ENCODE measurements around the gene COX11. TPM values are rescaled to one million over a fixed set of nuclear protein-coding genes. Genes with fewer than 3 reads are reported as not detected.

The COX11 gene
- total and polyA plus RNA-seq, 2 donors (not counting 1 experiment from before 2014, with no cell fraction given) = 37.1 to 54.9 TPM

- no peak overlapping the region for H3K4me3 ChIP-seq (ENCODE audit: control extremely low read depth in 1 of 5, extremely low read depth in 1 of 5, insufficient read depth in 1 of 5, low read depth in 2 of 5, low read length in 4 of 5)
- H3K27me3 Mint-ChIP-seq = peaks cover 15% of the 10 kb centered on the region
- H3K9ac ChIP-seq (ENCODE audit: low read length) = no peak overlapping the region
- TF ChIP-seq CTCF (IDR thresholded peaks at IDR 0.05) = no peak
- no peak for TF ChIP-seq EZH2 (IDR thresholded peaks at IDR 0.05; ENCODE audit: borderline replicate concordance, insufficient read depth, low read depth, low read length, poor library complexity, severe bottlenecking)
- WGBS (ENCODE audit: insufficient coverage) = 96% methylated on average over 4 of the region's 5 CpGs
- POLR2A ChIA-PET = no interaction called here
- ATAC-seq (ENCODE audit: low read depth) = no peak
- no peak overlapping the region for H3K27ac Mint-ChIP-seq
- intact Hi-C loops (cut with micrococcal nuclease) = no loop called here
- H3K4me1 Mint-ChIP-seq = no peaks in the 10 kb centered on the region
- no peak overlapping the region for H3K4me2 ChIP-seq (replicated peaks; ENCODE audit: low read depth, low read length, poor library complexity, severe bottlenecking)
- H3K9me3 Mint-ChIP-seq (ENCODE audit: insufficient read depth) = no peaks in the 10 kb centered on the region
- H4K20me1 ChIP-seq (ENCODE audit: control insufficient read depth, insufficient read depth, low read length, poor library complexity, severe bottlenecking) = no peaks in the 10 kb centered on the region
- CTCF ChIA-PET = no interaction called here
- no peak overlapping the region for H3K27ac ChIP-seq (ENCODE audit: low read length in 2 of 2)
- DNase-seq = no peak
- H3K9me3 ChIP-seq (ENCODE audit: control extremely low read depth in 1 of 3, control insufficient read depth in 2 of 3, insufficient read depth in 1 of 3, low read length in 2 of 3) = no peaks in the 10 kb centered on the region
- H3K27me3 ChIP-seq (replicated peaks in 1 of 4; ENCODE audit: control extremely low read depth in 1 of 4, control insufficient read depth in 3 of 4, insufficient read depth in 4 of 4, low read length in 3 of 4) = peaks cover 0 to 4% (median 0%) of the 10 kb centered on the region in 4 experiments
- H3K79me2 ChIP-seq (ENCODE audit: control insufficient read depth, insufficient read depth, low read length) = no peaks in the 10 kb centered on the region
- H3K4me3 Mint-ChIP-seq = no peak overlapping the region
- H3K4me1 ChIP-seq (ENCODE audit: control insufficient read depth in 2 of 2, insufficient read depth in 2 of 2, low read length in 2 of 2) = no peaks in the 10 kb centered on the region
- no peaks in the 10 kb centered on the region for H3K36me3 ChIP-seq (replicated peaks in 1 of 2; ENCODE audit: control extremely low read depth in 1 of 2, control insufficient read depth in 1 of 2, extremely low read depth in 1 of 2, insufficient read depth in 2 of 2, low read length in 1 of 2)
- H2AFZ ChIP-seq (ENCODE audit: insufficient read depth, low read depth, low read length, poor library complexity, severe bottlenecking) = no peak overlapping the region
Measured at GRCh38 chr17:54924405-54924804, 44.0 kb downstream of the COX11 start.

- TF ChIP-seq EZH2 (IDR thresholded peaks at IDR 0.05; ENCODE audit: borderline replicate concordance, insufficient read depth, low read depth, low read length, poor library complexity, severe bottlenecking) = no peak
- TF ChIP-seq CTCF (IDR thresholded peaks at IDR 0.05) = no peak
- Histone ChIP-seq H3K9me3 (ENCODE audit: control extremely low read depth in 1 of 3, control insufficient read depth in 2 of 3, insufficient read depth in 1 of 3, low read length in 2 of 3) (peaks cover 0 to 3% (median 1%) of the 10 kb centered on the region in 3 donors), H3K36me3 (replicated peaks in 1 of 2; ENCODE audit: control extremely low read depth in 1 of 2, control insufficient read depth in 1 of 2, extremely low read depth in 1 of 2, insufficient read depth in 2 of 2, low read length in 1 of 2) (no peaks in the 10 kb centered on the region), H3K79me2 (ENCODE audit: control insufficient read depth, insufficient read depth, low read length) (no peaks in the 10 kb centered on the region), H3K4me2 (replicated peaks; ENCODE audit: low read depth, low read length, poor library complexity, severe bottlenecking) (no peak overlapping the region), H2AFZ (ENCODE audit: insufficient read depth, low read depth, low read length, poor library complexity, severe bottlenecking) (no peak overlapping the region), H3K9ac (ENCODE audit: low read length) (no peak overlapping the region), H3K27ac (ENCODE audit: low read length in 2 of 2) (no peak overlapping the region), H3K4me3 (ENCODE audit: control extremely low read depth in 1 of 5, extremely low read depth in 1 of 5, insufficient read depth in 1 of 5, low read depth in 2 of 5, low read length in 4 of 5) (no peak overlapping the region), H3K27me3 (replicated peaks in 1 of 4; ENCODE audit: control extremely low read depth in 1 of 4, control insufficient read depth in 3 of 4, insufficient read depth in 4 of 4, low read length in 3 of 4) (peaks cover 0 to 2% (median 0%) of the 10 kb centered on the region in 4 experiments), H3K4me1 (ENCODE audit: control insufficient read depth in 2 of 2, insufficient read depth in 2 of 2, low read length in 2 of 2) (no peaks in the 10 kb centered on the region), H4K20me1 (ENCODE audit: control insufficient read depth, insufficient read depth, low read length, poor library complexity, severe bottlenecking) (no peaks in the 10 kb centered on the region)
- Mint-ChIP-seq H3K9me3 (ENCODE audit: insufficient read depth) (peaks cover 7% of the 10 kb centered on the region), H3K4me1 (no peaks in the 10 kb centered on the region), H3K4me3 (no peak overlapping the region), H3K27ac (no peak overlapping the region), H3K27me3 (no peaks in the 10 kb centered on the region)
- intact Hi-C loops (cut with micrococcal nuclease) = no loop called here
- DNase-seq (no peak), ATAC-seq (ENCODE audit: low read depth) (no peak)
- ChIA-PET POLR2A (no interaction called here), CTCF (interaction anchor here (0.7 kb wide), 1 partner anchor 13 kb away, joined by 3 read pairs; no protein-coding TSS in a partner anchor)
- WGBS (ENCODE audit: insufficient coverage) = 90% methylated on average over 3 of the region's 6 CpGs
Measured at GRCh38 chr17:54920819-54921218, 47.6 kb downstream of the COX11 start.
